Hematopoietic multipotent progenitor cell treated with erythropoietin and hydrocortisone succinate and interleukin-3 and kit ligand, for 8 days (in vitro differentiated cells): ENCODE data around the gene SPTBN4.
A peak's percentile ranks its signal among the peaks of the same experiment; 100 is the strongest.

ENCODE experiments used
- DNase-seq: peaks from one replicate; pipeline ENCODE4 v3.0.0-alpha.2; 2015

The SPTBN4 gene

GRCh38 chr19:40567750-40568494 lies 101.1 kb downstream of the SPTBN4 start:
- DNase-seq, result no peak

GRCh38 chr19:40570313-40571004 lies 103.7 kb downstream of the SPTBN4 start:
- DNase-seq, result peak; percentile 99

DNA sequence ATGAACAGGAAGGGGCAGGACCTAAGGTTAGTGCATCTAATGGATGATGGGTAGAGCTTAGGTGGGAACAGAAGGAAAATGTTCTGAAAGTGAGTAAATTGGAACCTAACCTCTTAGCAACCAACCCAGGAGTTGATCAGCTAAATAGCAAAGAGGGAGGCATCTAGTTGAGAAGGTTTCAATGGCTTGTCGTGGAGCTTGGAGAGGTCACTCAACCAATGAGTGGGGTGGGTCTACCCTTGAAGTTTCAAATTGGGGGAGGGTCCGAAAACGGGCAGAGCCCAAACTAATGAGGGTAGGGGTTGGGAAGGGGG lies 104.2 kb downstream of the SPTBN4 start:
- no peak for DNase-seq

DNA sequence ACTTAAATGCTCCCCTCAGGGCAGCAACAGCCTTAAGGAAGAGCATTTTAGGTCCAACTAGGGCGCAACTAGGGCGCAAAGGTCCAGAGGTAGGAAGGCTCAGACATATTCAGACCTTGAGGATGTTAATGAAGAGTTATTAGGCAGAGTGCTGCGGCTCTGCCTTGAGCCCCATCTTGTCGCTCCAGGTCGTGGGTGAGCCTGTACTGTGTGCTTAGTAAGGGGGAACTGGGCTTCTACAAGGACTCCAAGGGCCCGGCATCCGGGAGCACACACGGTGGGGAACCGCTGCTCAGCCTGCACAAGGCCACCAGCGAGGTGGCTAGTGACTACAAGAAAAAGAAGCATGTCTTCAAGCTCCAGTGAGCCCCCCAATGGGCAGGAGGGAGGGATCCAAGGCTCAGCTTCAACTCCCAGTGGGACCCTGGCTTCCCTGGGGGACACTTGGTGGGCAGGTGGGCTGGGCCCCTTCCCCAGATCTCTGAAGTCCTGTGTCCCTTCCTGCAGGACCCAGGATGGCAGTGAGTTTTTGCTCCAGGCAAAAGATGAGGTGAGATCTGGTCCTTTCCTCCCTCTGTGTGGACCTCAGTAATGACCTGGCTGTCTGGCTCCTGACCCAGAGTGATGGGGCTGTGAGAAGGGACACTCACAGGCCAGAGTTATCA lies 105.2 kb downstream of the SPTBN4 start:
- DNase-seq, result no peak

GRCh38 chr19:40575326-40575725 lies 108.5 kb downstream of the SPTBN4 start:
- DNase-seq, result no peak

- DNase-seq, result no peak
Observed at GRCh38 chr19:40576151-40576584, 109.4 kb downstream of the SPTBN4 start.

- peak; percentile 97 for DNase-seq
Observed at GRCh38 chr19:40576585-40577451, 110.0 kb downstream of the SPTBN4 start, which contains the start of gene SHKBP1. TSS of gene SHKBP1 (plus strand) at chr19:40576873. CDS start at chr19:40576900, 27 bp downstream.

DNA sequence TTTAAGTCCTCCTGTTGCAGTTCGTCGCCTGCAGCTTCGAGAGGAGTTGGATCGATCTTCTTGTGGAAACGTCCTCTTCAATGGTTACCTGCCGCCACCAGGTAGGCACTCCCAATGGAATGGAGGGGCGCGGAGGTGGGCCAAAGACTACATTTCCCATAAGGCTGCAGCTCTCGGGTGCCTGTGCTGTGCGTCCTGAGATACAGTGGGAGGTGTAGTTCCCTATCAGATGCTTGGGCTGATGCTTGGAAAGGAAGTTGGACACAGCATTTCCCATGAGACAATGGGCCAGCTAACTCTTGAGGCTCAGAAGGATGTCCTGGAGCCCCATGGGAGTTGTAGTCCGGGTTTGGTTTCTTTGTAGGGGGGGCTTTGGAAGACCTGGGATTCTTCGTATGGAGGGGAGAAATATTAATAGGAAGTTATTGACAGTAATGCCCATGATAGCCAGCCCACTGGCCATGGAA lies 111.7 kb downstream of the SPTBN4 start:
- DNase-seq, result peak; percentile 87

- no peak for DNase-seq
Observed at GRCh38 chr19:40580619-40581018, 113.8 kb downstream of the SPTBN4 start.

DNA sequence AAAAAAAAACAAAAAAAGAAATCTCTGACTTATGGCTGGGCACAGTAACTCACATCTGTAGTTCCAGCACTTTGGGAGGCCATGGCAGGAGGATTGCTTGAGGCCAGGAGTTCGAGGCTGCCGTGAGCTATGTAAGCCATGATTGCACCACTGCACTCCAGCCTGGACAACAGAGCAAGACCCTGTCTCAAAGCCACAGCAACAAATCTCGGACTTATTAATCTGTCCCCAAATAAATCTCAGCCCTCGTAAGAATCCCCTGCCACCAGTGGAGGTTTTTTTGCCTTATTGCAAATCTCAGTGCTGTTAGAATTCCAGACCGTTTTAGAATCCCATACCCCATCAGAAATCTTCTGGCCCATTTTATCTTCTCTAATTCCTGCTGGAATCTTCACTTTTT lies 114.7 kb downstream of the SPTBN4 start:
- DNase-seq, result no peak

DNA sequence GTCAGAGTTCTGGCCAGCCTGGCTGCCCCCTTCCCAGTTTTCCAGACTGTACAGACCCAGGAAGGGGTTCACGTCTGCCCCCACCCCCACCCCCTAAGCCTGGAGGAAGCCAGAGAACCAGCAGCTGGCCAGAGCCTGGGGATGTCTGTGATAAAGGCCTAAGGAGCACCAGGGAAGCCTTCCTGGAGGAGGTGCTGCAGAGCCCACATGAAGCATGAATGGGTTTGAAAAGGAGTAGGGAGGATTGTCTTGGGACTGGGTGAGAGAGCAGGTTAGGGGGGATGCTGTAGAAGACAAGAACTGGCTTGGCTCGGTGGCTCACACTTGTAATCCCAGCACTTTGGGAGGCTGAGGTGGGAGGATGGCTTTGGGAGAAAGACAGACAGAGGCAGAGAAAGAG lies 115.7 kb downstream of the SPTBN4 start:
- DNase-seq, result no peak

GRCh38 chr19:40583283-40583682 lies 116.5 kb downstream of the SPTBN4 start:
- DNase-seq, result no peak

- DNase-seq, result no peak
Observed at GRCh38 chr19:40584007-40584406, 117.2 kb downstream of the SPTBN4 start.

DNA sequence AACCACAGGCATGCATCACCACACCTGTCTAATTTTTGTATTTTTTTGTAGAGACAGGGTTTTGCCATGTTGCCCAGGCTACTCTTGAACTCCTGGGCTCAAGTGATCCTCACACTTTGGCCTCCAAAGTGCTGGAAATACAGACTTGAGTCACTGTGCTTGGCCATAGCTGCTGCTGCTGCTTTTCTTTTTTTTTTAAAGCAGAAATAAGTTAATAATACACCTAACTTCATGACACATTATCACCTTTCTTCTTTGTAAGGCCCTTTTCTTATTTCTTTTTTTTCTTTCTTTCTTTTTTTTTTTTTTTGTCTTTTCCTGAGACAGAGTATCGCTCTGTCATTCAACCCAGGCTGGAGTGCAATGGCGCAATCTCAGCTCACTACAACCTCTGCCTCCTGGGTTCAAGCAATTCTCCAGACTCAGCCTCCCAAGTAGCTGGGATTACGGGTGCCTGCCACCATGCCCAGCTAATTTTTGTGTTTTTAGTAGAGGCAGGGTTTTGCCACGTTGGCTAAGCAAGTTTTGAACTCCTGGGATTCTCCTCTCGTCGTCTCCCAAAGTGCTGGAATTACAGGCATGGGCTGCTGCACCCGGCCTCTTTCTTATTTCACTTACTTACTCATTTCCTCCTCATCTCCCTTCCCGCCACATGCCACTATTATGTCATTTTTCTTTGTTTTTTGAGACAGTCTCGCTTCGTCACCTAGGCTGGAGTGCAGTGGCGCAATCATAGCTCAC lies 118.6 kb downstream of the SPTBN4 start:
- no peak for DNase-seq

GRCh38 chr19:40585982-40586422 lies 119.2 kb downstream of the SPTBN4 start:
- DNase-seq, result no peak

GRCh38 chr19:40586611-40587010 lies 119.8 kb downstream of the SPTBN4 start:
- no peak for DNase-seq

GRCh38 chr19:40588110-40588854 lies 121.5 kb downstream of the SPTBN4 start:
- no peak for DNase-seq

DNA sequence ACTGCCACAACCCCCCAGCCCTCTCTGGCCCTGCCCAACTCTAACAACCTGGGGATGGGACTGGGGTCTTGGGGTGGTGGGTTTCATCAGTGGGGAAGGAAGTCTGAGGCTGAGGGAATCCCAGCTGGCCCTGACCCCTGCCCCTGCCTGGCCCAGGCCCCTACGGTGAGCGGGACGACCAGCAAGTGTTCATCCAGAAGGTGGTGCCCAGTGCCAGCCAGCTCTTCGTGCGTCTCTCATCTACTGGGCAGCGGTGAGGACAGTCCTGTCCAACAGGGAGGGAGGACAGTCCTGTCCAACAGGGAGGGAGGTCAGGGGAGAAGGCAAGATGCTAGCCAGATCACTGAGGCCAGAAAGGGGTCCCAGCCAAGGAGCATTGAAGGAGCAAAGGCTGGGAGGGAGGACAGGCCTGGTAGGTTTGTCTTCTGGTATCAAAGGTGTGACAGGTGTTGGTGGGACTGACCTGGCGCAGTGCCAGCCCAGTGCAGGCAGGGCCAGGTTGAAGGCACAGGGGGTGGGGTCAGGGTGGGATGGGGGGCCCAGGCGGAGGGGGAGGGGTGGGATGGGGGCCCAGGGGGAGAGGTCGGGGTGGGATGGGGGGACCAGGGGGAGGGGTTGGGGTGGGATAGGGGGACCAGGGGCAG lies 122.2 kb downstream of the SPTBN4 start:
- no peak for DNase-seq

DNA sequence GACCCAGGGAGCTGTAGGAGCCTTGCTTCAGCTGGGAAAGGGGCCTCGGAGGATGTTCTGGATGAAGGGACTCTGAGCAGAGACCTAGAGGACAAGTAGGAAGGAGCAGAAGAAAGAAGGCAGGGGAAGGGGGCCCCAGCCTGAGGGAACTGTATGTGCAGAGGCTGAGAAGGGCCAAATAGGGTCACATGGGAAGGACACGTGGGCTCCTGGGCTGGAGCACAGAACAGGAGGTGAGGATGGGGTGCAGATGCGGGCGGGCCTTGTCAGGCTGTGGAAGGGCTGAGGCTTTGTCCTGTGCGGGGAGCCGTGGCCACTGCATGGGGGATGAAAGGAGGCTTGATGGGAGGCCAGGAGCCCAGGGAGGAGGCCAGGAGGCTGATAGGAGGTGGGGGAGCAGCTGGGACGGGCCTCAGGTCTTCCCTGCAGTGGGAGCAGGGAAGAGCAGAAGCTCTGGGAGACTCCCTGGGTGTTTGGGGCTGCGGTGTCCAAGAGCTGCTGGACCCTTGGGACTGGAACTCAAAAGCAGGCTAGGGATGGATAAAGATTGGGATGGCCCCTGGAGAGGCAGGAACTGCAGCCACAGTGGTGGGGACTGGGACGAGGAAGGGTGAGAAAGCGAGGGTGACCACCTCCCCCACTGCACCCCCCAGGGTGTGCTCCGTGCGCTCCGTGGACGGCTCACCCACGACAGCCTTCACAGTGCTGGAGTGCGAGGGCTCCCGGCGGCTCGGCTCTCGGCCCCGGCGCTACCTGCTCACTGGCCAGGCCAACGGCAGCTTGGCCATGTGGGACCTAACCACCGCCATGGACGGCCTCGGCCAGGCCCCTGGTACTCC lies 123.0 kb downstream of the SPTBN4 start:
- DNase-seq, result no peak
